Naive B cell (primary cell): ENCODE measurements around the gene MAST4. TPM values are rescaled to one million over a fixed set of nuclear protein-coding genes. Genes with fewer than 3 reads are reported as not detected.

Experiments
- ATAC-seq, 2 donors: fragments of 150-1000 bp; cut with Tn5 transposase; 2 replicates each; pipeline ENCODE4 v1.10.0; 2021; ENCODE audit warnings: low read depth in 2 of 2, mild to moderate bottlenecking in 2 of 2, moderate library complexity in 2 of 2
- DNase-seq: peaks from one replicate; pipeline ENCODE4 v3.0.0; 2022
- H3K27ac Mint-ChIP-seq, 6 donors: one replicate each; pipeline ENCODE4 v1.8.0; 2020 to 2022; ENCODE audit warnings: mild to moderate bottlenecking in 6 of 6, mixed read lengths in 6 of 6, moderate library complexity in 5 of 6, inconsistent platforms in 2 of 6
- H3K27me3 Mint-ChIP-seq, 3 donors: one replicate each; pipeline ENCODE4 v1.8.0; 2021 to 2022; ENCODE audit warnings: mixed read lengths in 3 of 3, mild to moderate bottlenecking in 1 of 3
- H3K36me3 Mint-ChIP-seq, 2 donors: one replicate each; pipeline ENCODE4 v1.8.0; 2020 to 2022; ENCODE audit warnings: mixed read lengths in 2 of 2, inconsistent platforms in 1 of 2, mild to moderate bottlenecking in 1 of 2
- H3K4me1 Mint-ChIP-seq, 3 donors: one replicate each; pipeline ENCODE4 v1.8.0; 2020 to 2022; ENCODE audit warnings: mixed read lengths in 3 of 3, inconsistent platforms in 1 of 3, mild to moderate bottlenecking in 1 of 3, moderate library complexity in 1 of 3
- H3K4me3 Mint-ChIP-seq, 8 donors: one replicate each; pipeline ENCODE4 v1.8.0; 2020 to 2022; ENCODE audit warnings: mild to moderate bottlenecking in 8 of 8, mixed read lengths in 8 of 8, moderate library complexity in 8 of 8, inconsistent platforms in 2 of 8
- H3K9me3 Mint-ChIP-seq, 7 donors: one replicate each; pipeline ENCODE4 v1.8.0; 2020 to 2022; ENCODE audit warnings: mixed read lengths in 7 of 7, mild to moderate bottlenecking in 5 of 7, inconsistent platforms in 2 of 7, moderate library complexity in 1 of 7
- polyA plus RNA-seq, 6 donors: library from polyadenylated mRNA; unstranded; fragments of 300-500 nt; fragmentation: Illumina TruSeq; gene quantifications; one replicate each; pipeline ENCODE4 v1.2.3, GENCODE V29; 2021; ENCODE audit warnings: low read depth in 6 of 6

MAST4 gene
- polyA plus RNA-seq, 6 donors from 2014 or later = 0.17 to 2.3 (median 1.3) TPM

- H3K9me3 Mint-ChIP-seq = no peaks in the 10 kb centered on the region
- H3K4me3 Mint-ChIP-seq = no peak overlapping the region
- DNase-seq (no peak), ATAC-seq (no peak)
- peaks cover 0 to 7% (median 5%) of the 10 kb centered on the region in 3 donors for H3K27me3 Mint-ChIP-seq
- H3K27ac Mint-ChIP-seq = no peak overlapping the region
- H3K36me3 Mint-ChIP-seq = no peaks in the 10 kb centered on the region
- peaks cover 0 to 6% (median 0%) of the 10 kb centered on the region in 3 donors for H3K4me1 Mint-ChIP-seq
Observed at GRCh38 chr5:66615136-66615535, 18.9 kb downstream of the MAST4 start.

- Mint-ChIP-seq H3K27me3 (peaks cover 0 to 5% (median 5%) of the 10 kb centered on the region in 3 donors), H3K9me3 (no peaks in the 10 kb centered on the region), H3K36me3 (no peaks in the 10 kb centered on the region), H3K4me1 (peaks cover 0 to 6% (median 0%) of the 10 kb centered on the region in 3 donors), H3K4me3 (no peak overlapping the region), H3K27ac (peak overlapping the region in 2 of 6 donors; percentile 27 to 33)
- DNase-seq = no peak
- ATAC-seq = no peak
Observed at GRCh38 chr5:66615894-66616293, 19.7 kb downstream of the MAST4 start.

- Mint-ChIP-seq H3K27ac (peak overlapping the region in 1 of 6 donors; percentile 33), H3K27me3 (peaks cover 0 to 5% (median 5%) of the 10 kb centered on the region in 3 donors), H3K4me3 (peak overlapping the region in 1 of 8 donors; percentile 23), H3K4me1 (peaks cover 0 to 6% (median 0%) of the 10 kb centered on the region in 3 donors), H3K36me3 (no peaks in the 10 kb centered on the region), H3K9me3 (no peaks in the 10 kb centered on the region)
- DNase-seq (no peak), ATAC-seq (peak in 1 of 2 donors; percentile 30)
Observed at GRCh38 chr5:66616520-66617225, 20.5 kb downstream of the MAST4 start.

- DNase-seq (no peak), ATAC-seq (peak in 1 of 2 donors; percentile 52)
- Mint-ChIP-seq H3K4me1 (peaks cover 0 to 6% (median 0%) of the 10 kb centered on the region in 3 donors), H3K36me3 (no peaks in the 10 kb centered on the region), H3K4me3 (peak overlapping the region in 1 of 8 donors; percentile 23), H3K9me3 (peaks cover 0 to 3% (median 0%) of the 10 kb centered on the region in 7 donors), H3K27me3 (peaks cover 0 to 4% (median 0%) of the 10 kb centered on the region in 3 donors), H3K27ac (peak overlapping the region in 1 of 6 donors; percentile 28)
Observed at GRCh38 chr5:66617226-66617861, 21.2 kb downstream of the MAST4 start.

- Mint-ChIP-seq H3K27ac (peak overlapping the region in 1 of 6 donors; percentile 17), H3K36me3 (no peaks in the 10 kb centered on the region), H3K9me3 (peaks cover 0 to 3% (median 0%) of the 10 kb centered on the region in 7 donors), H3K27me3 (peaks cover 0 to 6% (median 0%) of the 10 kb centered on the region in 3 donors), H3K4me1 (peaks cover 0 to 6% (median 0%) of the 10 kb centered on the region in 3 donors), H3K4me3 (peak overlapping the region in 1 of 8 donors; percentile 18)
- DNase-seq = no peak
- ATAC-seq = peak in 1 of 2 donors; percentile 53
Observed at GRCh38 chr5:66617991-66618768, 22.0 kb downstream of the MAST4 start.

GRCh38 chr5:66620711-66621110, 24.5 kb downstream of the MAST4 start:
- DNase-seq = no peak
- no peak overlapping the region for H3K27ac Mint-ChIP-seq
- H3K9me3 Mint-ChIP-seq = peaks cover 0 to 4% (median 0%) of the 10 kb centered on the region in 7 donors
- no peaks in the 10 kb centered on the region for H3K36me3 Mint-ChIP-seq
- H3K4me3 Mint-ChIP-seq = no peak overlapping the region
- peaks cover 0 to 6% (median 0%) of the 10 kb centered on the region in 3 donors for H3K4me1 Mint-ChIP-seq
- H3K27me3 Mint-ChIP-seq = peaks cover 0 to 6% (median 0%) of the 10 kb centered on the region in 3 donors
- ATAC-seq = no peak

GRCh38 chr5:66621146-66621545, 25.0 kb downstream of the MAST4 start:
- Mint-ChIP-seq H3K36me3 (no peaks in the 10 kb centered on the region), H3K4me1 (peaks cover 0 to 6% (median 0%) of the 10 kb centered on the region in 3 donors), H3K9me3 (peaks cover 0 to 5% (median 0%) of the 10 kb centered on the region in 7 donors), H3K4me3 (no peak overlapping the region), H3K27me3 (peaks cover 0 to 6% (median 0%) of the 10 kb centered on the region in 3 donors), H3K27ac (no peak overlapping the region)
- no peak for DNase-seq
- no peak for ATAC-seq

GRCh38 chr5:66621736-66622135, 25.5 kb downstream of the MAST4 start:
- Mint-ChIP-seq H3K36me3 (no peaks in the 10 kb centered on the region), H3K27me3 (peaks cover 0 to 6% (median 0%) of the 10 kb centered on the region in 3 donors), H3K9me3 (peaks cover 0 to 5% (median 0%) of the 10 kb centered on the region in 7 donors), H3K4me1 (peaks cover 0 to 6% (median 0%) of the 10 kb centered on the region in 3 donors), H3K27ac (no peak overlapping the region), H3K4me3 (no peak overlapping the region)
- DNase-seq (no peak), ATAC-seq (no peak)

- Mint-ChIP-seq H3K36me3 (no peaks in the 10 kb centered on the region), H3K4me1 (no peaks in the 10 kb centered on the region), H3K9me3 (peaks cover 0 to 1% (median 0%) of the 10 kb centered on the region in 7 donors), H3K27ac (no peak overlapping the region), H3K27me3 (no peaks in the 10 kb centered on the region), H3K4me3 (no peak overlapping the region)
- ATAC-seq (no peak), DNase-seq (no peak)
Observed at GRCh38 chr5:66628561-66628960, 32.4 kb downstream of the MAST4 start.

GRCh38 chr5:66629446-66629845, 33.3 kb downstream of the MAST4 start:
- Mint-ChIP-seq H3K4me1 (no peaks in the 10 kb centered on the region), H3K27ac (peak overlapping the region in 1 of 6 donors; percentile 23), H3K9me3 (peaks cover 0 to 1% (median 0%) of the 10 kb centered on the region in 7 donors), H3K27me3 (no peaks in the 10 kb centered on the region), H3K36me3 (no peaks in the 10 kb centered on the region), H3K4me3 (no peak overlapping the region)
- DNase-seq = no peak
- ATAC-seq = no peak

- no peaks in the 10 kb centered on the region for H3K9me3 Mint-ChIP-seq
- H3K27ac Mint-ChIP-seq = no peak overlapping the region
- H3K4me1 Mint-ChIP-seq = no peaks in the 10 kb centered on the region
- no peak overlapping the region for H3K4me3 Mint-ChIP-seq
- no peaks in the 10 kb centered on the region for H3K36me3 Mint-ChIP-seq
- no peaks in the 10 kb centered on the region for H3K27me3 Mint-ChIP-seq
- ATAC-seq (no peak), DNase-seq (no peak)
Observed at GRCh38 chr5:66633754-66634153, 37.6 kb downstream of the MAST4 start.

- Mint-ChIP-seq H3K27me3 (no peaks in the 10 kb centered on the region), H3K9me3 (no peaks in the 10 kb centered on the region)
- no peak for ATAC-seq
Observed at GRCh38 chr5:66634601-66635000, 38.4 kb downstream of the MAST4 start.

GRCh38 chr5:66637994-66638393, 41.8 kb downstream of the MAST4 start:
- no peak overlapping the region for H3K27ac Mint-ChIP-seq
- H3K36me3 Mint-ChIP-seq = no peaks in the 10 kb centered on the region
- H3K4me1 Mint-ChIP-seq = no peaks in the 10 kb centered on the region
- peaks cover 0 to 2% (median 0%) of the 10 kb centered on the region in 7 donors for H3K9me3 Mint-ChIP-seq
- ATAC-seq (no peak), DNase-seq (no peak)
- no peaks in the 10 kb centered on the region for H3K27me3 Mint-ChIP-seq
- H3K4me3 Mint-ChIP-seq = no peak overlapping the region

More at GRCh38 chr5:66634601-66635000, 38.4 kb downstream of the MAST4 start:
- Mint-ChIP-seq H3K36me3 (no peaks in the 10 kb centered on the region), H3K27ac (no peak overlapping the region), H3K4me3 (no peak overlapping the region), H3K4me1 (no peaks in the 10 kb centered on the region)
- DNase-seq = no peak
